Hippocampal formation (tissue), 2 donors: ENCODE data around the gene PTPN4.

Experiments
- DNase-seq, 2 donors: peaks; one replicate each; lab custom pipeline; 2025; lab: John Stamatoyannopoulos, UW

The PTPN4 gene

GRCh38 chr2:119734047-119734446 lies 25.7 kb upstream of the PTPN4 start:
- no peak for DNase-seq

- DNase-seq = no peak
Observed at GRCh38 chr2:119735565-119735964, 24.2 kb upstream of the PTPN4 start.

- DNase-seq = no peak
Observed at GRCh38 chr2:119736021-119736420, 23.7 kb upstream of the PTPN4 start.

- DNase-seq = peak in 1 of 2 donors; percentile 19
Observed at GRCh38 chr2:119739580-119740255, 20.0 kb upstream of the PTPN4 start.

DNA sequence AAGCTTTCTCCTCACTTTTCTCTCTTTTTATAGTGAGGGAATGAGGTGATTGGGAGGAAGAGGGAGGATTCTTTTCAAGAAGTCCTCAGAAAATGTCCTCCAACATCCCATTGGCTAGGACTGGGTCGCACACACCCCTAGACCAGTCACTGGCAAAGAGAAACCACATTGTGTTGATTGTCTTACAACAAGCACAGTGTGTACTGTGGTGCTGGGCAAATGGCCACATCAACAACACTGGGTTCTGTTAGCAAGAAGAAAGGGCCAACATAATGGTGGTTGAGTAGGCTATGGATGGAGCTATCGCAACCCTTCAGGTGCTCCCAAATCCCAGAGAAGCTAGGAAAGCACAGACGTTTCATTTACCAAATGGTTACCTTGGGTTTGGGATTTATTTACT lies 18.7 kb upstream of the PTPN4 start:
- DNase-seq = no peak

- no peak for DNase-seq
Observed at GRCh38 chr2:119741868-119742267, 17.9 kb upstream of the PTPN4 start.

DNA sequence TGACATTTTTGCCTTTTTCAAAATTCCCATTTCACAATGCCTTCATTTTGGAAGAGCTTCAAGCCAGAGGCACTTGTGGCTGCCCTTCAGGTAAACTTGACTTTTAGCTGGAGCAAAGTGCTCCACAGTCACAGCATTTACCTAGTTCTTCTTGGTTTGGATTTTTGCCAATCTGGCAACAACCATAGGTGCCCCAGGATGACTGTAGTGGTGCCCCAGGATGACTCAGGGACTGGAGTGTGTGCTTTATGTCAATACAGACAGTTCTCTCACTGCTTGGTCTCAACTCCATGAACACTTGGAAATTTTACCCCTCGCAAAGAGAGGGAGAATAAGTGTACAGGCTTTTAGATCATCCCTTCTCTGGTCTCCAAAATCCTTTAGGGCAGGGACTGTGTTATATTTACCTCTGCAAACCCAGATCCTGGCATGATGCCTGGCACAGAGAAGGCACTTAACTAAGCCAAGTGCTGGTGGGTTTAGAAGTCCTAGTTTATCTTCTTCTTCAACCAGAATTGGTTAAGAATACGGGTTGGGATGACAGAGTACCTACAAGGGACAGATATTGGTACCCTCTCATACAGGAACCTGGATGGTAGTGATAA lies 15.3 kb upstream of the PTPN4 start:
- no peak for DNase-seq

DNA sequence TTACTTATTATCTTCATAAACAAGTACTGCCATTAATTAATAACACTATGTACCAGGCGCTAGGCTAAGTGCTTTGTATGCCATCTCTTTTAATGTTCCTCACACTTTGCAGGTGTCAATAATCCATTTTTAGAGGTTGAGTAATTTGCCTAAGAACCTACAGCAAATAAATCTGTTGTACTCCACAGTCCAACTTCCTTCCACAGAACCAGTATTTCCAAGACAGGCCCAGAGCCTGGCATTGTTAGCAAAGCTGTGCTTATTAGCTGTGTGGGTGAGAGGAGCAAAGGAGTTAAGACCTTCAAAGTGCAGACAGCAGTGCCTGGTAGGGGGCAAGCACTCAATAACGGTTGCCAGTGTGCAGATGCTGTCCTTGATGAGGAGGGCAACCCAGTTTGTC lies 14.2 kb upstream of the PTPN4 start:
- no peak for DNase-seq

DNA sequence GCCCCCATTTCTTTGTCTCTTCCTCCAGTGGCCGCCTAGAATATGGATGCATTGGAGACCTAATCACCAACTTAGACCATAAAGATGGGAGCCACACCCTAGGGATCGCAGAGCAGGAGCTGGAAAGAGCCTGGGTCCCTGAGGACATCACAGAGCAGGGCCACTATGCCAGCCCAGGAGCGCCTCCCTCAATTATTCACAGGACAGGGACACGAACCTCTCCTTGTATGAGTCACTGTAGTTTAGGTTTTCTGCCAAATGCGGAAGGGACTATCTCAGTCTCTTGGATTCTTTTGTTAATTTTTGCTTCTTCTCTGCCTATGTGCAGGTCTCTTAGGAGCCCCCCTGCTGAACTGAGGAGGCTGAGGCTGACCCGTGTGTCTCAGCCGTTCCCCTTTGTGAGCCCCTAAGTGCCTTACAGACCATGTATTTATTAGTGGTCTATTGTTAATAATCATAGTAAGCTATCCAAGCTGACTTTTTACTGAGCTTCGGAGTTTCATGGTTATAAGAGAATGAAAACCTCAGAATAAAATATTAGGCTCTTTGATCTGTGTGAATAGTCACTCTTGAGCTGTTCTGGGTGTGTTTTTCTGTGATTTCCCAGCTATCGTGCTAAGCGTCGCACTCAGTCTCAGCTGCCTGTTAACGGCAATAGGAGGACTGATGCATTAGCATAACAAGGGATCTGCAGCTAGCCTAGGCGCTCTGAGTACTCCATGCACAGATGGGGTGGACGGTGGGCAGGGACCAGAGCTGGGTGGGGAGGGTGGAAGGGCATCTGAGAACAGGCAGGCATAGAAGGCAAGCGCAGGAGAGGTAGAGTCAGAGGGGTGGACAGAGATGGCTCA lies 12.7 kb upstream of the PTPN4 start:
- DNase-seq = no peak

- DNase-seq = no peak
Observed at GRCh38 chr2:119748135-119748534, 11.6 kb upstream of the PTPN4 start.

GRCh38 chr2:119749477-119750012 lies 10.2 kb upstream of the PTPN4 start:
- DNase-seq = no peak

DNA sequence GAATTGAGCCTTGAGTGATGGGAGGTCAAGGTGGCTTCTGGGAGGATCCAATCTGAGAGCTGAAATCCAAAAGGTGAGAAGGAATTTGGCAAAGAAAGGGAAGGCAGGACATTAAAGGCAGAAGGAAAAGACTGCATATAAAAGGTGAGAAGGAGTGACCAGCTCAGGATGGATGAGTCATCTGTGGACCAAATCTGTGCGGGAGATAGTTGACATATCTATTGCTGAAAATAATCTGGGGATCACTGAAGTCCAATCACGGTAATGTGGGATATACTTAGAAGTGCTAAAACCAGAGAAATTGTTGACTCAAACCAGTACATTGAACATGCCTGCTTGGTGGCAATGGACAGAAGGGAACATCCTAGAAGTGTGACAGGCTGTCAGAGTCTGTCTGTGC lies 8.0 kb upstream of the PTPN4 start:
- DNase-seq = no peak

DNA sequence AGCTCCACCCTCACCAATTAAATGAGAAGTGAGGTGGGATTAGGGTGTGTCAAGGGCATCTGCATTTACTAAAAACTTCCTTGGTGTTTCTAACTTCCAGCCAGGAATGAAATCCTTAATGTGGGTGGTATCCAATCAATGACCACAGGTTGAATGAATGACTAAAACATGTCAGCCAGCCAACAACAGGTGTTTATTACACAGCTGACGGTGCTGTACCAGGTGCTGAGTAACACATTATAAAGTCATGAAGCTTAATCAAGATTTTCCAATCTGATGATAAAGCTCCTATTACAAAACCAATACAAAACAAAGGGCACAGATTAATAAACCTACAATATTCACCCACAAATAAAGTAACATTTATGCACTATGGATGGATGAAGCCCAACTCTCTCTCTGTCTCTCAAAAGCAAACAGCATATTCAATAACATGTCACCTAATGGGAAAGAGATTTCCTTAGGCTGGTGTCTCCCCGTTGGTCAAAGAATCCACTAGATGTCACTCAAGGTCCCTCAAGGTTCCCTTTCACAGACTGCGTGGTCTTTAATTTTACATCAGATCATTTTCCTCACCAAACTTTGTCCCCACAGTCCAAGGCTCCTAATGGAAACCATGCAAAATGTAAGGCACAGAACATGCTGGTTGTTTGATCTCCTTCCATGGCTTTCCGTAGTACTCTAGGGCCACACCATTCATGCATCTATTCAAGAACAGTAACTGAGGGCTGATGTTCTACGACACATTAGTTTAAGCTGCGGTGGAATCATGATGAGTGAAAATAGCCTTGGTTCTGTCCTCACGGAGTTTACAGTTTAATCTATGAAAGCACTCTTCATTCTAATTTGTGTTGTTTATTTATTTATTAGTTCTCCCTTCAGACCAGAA lies 6.4 kb upstream of the PTPN4 start:
- peak in 1 of 2 donors; percentile 53 for DNase-seq

GRCh38 chr2:119753930-119754321 lies 5.8 kb upstream of the PTPN4 start:
- no peak for DNase-seq

DNA sequence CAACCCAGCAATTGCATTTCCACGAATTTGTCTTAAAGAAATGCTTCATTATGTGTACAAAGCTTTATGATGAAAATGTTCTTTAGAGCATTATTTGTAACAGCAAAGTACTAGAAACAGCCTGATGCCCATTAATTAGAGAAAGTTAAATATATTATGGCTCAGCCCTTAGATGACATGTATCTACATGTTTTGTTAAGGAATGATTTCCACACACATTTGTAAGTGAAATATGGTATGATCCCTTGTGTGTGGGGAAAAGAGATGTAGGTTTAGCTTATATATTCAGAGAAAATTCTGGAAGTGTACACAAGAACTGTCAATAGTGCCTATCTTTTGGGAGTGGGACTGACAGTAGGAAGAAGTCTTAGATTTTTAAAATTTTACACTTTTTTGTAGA lies 3.8 kb upstream of the PTPN4 start:
- no peak for DNase-seq

- peak; percentile 23 to 64 for DNase-seq
Observed at GRCh38 chr2:119756837-119757236, 2.9 kb upstream of the PTPN4 start.

DNA sequence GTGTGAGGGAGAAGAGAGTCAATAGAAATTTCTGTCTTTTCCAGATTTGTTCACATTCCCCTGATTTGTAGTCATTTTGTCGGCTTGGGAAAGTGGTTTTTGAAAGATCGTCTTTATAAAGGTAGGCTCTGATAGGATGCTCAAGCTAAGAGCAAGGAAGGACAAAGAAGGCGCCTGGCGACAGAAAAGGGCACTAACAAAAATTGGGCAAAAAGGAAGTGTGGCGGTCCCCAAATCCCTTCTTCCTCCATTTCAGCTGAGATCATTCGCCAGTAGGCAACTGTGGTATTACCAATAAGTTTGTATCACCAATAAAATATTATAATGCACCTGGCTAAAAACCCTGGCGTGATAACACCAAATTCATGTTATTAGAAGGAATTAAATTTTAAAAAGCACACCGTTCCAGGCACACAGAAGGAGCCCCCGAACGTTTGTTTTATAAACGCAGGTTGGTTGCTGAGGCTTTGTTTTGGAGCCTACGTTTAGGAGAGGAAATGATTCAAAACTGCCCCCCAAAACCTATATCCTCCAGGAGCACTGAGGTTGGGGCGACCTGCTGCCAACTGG lies 756 bp upstream of the PTPN4 start:
- DNase-seq = no peak

- no peak for DNase-seq
Observed at GRCh38 chr2:119760237-119760955, 674 bp downstream of the PTPN4 start.

- no peak for DNase-seq
Observed at GRCh38 chr2:119760956-119761275, 1.2 kb downstream of the PTPN4 start.

- DNase-seq = no peak
Observed at GRCh38 chr2:119764832-119765231, 5.1 kb downstream of the PTPN4 start.

DNA sequence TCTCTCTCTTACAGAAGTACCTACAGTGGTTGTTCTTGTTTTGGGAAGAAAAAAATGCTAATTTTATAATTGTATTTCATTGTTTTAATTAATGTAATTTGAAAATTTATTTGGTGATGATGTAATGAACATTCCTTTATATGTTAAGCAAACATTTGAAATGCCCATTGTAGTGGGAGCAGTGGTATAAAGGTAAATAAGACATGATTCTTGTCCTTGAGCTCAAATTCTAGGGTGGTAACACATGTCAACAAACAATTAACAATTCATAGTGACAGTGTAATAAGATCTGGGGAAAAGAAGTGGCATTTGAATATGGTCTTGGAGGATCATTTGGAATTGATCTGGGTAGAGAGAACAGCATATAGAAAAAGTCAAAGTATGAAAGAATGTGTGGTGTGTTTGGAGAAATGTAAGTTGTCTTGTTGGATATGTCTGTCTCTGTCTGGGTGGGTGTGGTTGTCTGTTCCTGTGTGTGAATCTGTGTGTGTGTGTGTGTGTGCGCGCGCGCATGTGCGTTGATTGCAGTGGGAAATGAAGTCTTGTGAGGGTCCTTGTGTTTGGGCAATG lies 5.8 kb downstream of the PTPN4 start:
- DNase-seq = no peak
